Iris pigment epithelial cell (primary cell): Measurements from ENCODE around the gene NEK4.

Experiments
- DNase-seq: peaks from one replicate; pipeline ENCODE4 v3.0.0-alpha.2; 2011; ENCODE audit warnings: low read depth

The NEK4 gene

GRCh38 chr3:52663098-52663497, 107.6 kb downstream of the NEK4 start:
- DNase-seq, result no peak

- DNase-seq, result no peak
Observed at GRCh38 chr3:52660046-52660445, 110.7 kb downstream of the NEK4 start.
